ENCODE results near the gene NOP53.

GRCh38 chr19:47723581-47723940 lies 21.8 kb upstream of the NOP53 start:
- TF ChIP-seq CTCF (IDR thresholded peaks at IDR 0.05; ENCODE audit: borderline replicate concordance, extremely low read depth, low read length, poor library complexity, severe bottlenecking): no peak
- TF ChIP-seq EZH2 (IDR thresholded peaks at IDR 0.05; ENCODE audit: borderline replicate concordance, low read depth, low read length, severe bottlenecking): no peak
